GM12878 (cell line): ENCODE measurements around the gene EED. TPM values are rescaled to one million over a fixed set of nuclear protein-coding genes. Genes with fewer than 3 reads are reported as not detected.

Source experiments
- ATAC-seq: fragments of 200-7000 bp; cut with Tn5 transposase; 3 replicates; pipeline ENCODE4 v1.9.1; 2020; ENCODE audit warnings: mild to moderate bottlenecking, moderate library complexity
- BruUV-seq: library from RNA; stranded (reverse); fragments of 400-500 nt; replicated peaks from 2 replicates; lab custom pipeline; 2021; lab: Mats Ljungman, UMichigan
- CTCF ChIA-PET: fragments of 300-600 bp; sonication (Branson Sonifier 250); formaldehyde crosslinking; extraction: SDS; loops from one replicate; lab custom pipeline; 2021; ENCODE audit warnings: inconsistent platforms; lab: Yijun Ruan, JAX
- POLR2A ChIA-PET: fragments of 350-600 bp; formaldehyde crosslinking; extraction: SDS; loops from one replicate; lab custom pipeline; 2021; ENCODE audit warnings: inconsistent platforms; lab: Charles Lee
- RAD21 ChIA-PET: fragments of 300-600 bp; sonication (Branson Sonifier 250); formaldehyde crosslinking; loops from one replicate; lab custom pipeline; 2023; ENCODE audit warnings: antibody characterized with exemption; ENCODE audit not compliant: unreplicated experiment; lab: Charles Lee
- SMC1A ChIA-PET: fragments of 300-600 bp; sonication (Branson Sonifier 250); formaldehyde crosslinking; loops from one replicate; lab custom pipeline; 2023; ENCODE audit not compliant: unreplicated experiment, uncharacterized antibody; lab: Charles Lee
- DNase-seq: peaks from one replicate; pipeline ENCODE4 v3.0.0-alpha.2; 2011; ENCODE audit warnings: low read depth, low spot score
- FAIRE-seq: peaks from 3 replicates; lab custom pipeline; 2011; peaks lifted over from hg19 to GRCh38; lab: Jason Lieb, UNC
- H2AFZ ChIP-seq: 2 replicates; pipeline ENCODE4 v1.6.0; 2011; ENCODE audit warnings: low read depth, low read length, control low read depth; ENCODE audit not compliant: control insufficient read depth
- H3K27ac ChIP-seq: 2 replicates; pipeline ENCODE4 v1.5.1; 2011; ENCODE audit warnings: control low read depth; ENCODE audit not compliant: control insufficient read depth, insufficient read depth
- H3K27me3 ChIP-seq, 2 experiments: replicated peaks in 1 of 2; 2 replicates each; pipeline versions ENCODE4 v1.6.0 to v1.6.1; 2011; ENCODE audit warnings: low read length in 1 of 2; ENCODE audit not compliant: control insufficient read depth in 2 of 2, insufficient read depth in 2 of 2
- H3K36me3 ChIP-seq, 2 experiments: 2 replicates each; pipeline ENCODE4 v1.5.1; 2011; ENCODE audit warnings: low read length in 1 of 2; ENCODE audit not compliant: control insufficient read depth in 2 of 2, insufficient read depth in 2 of 2
- H3K4me1 ChIP-seq: 2 replicates; pipeline ENCODE4 v1.6.1; 2011; ENCODE audit warnings: mild to moderate bottlenecking, low read length, moderate library complexity, mixed read lengths; ENCODE audit not compliant: control insufficient read depth, insufficient read depth
- H3K4me2 ChIP-seq: 2 replicates; pipeline ENCODE4 v1.6.0; 2011; ENCODE audit warnings: control low read depth; ENCODE audit not compliant: control insufficient read depth, insufficient read depth
- H3K4me3 ChIP-seq: fragments of 200-600 bp; sonication (generic); 2 replicates; pipeline ENCODE4 v1.5.1; 2016
- H3K79me2 ChIP-seq: 2 replicates; pipeline ENCODE4 v1.6.0; 2011; ENCODE audit warnings: low read length; ENCODE audit not compliant: control insufficient read depth, insufficient read depth
- H3K9ac ChIP-seq: 2 replicates; pipeline ENCODE4 v1.8.0; 2011; ENCODE audit warnings: low read length, control low read depth, mixed read lengths; ENCODE audit not compliant: control insufficient read depth, insufficient read depth
- H3K9me3 ChIP-seq: replicated peaks from 3 replicates; pipeline ENCODE4 v1.5.1; 2011; ENCODE audit warnings: mild to moderate bottlenecking, low read length; ENCODE audit not compliant: control insufficient read depth, insufficient read depth
- H4K20me1 ChIP-seq: 2 replicates; pipeline ENCODE4 v1.6.0; 2011; ENCODE audit not compliant: control insufficient read depth, insufficient read depth
- ESRRA ChIP-seq: IDR thresholded peaks from 2 replicates; pipeline ENCODE4 v1.6.1; 2012; ENCODE audit warnings: mild to moderate bottlenecking, low read length, improper control_type of control experiment
- WGBS: methylation state at CpG from one replicate; pipeline ENCODE4 v1.1.6; 2016; ENCODE audit warnings: low lambda C conversion rate; ENCODE audit not compliant: insufficient replicate concordance, insufficient coverage; ENCODE audit errors: missing lambda C conversion rate; 5-methylcytosine and 5-hydroxymethylcytosine counted together
- in situ Hi-C: fragments of 300-500 bp; cut with MboI; formaldehyde crosslinking; loops from 9 replicates; pipeline ENCODE4 v1.14.3; 2018; ENCODE audit warnings: mixed read lengths
- intact Hi-C: fragments of 100-400 bp; cut with micrococcal nuclease; formaldehyde crosslinking; loops from one replicate; pipeline ENCODE4 v1.14.2; 2022; ENCODE audit not compliant: unreplicated experiment
- polyA plus RNA-seq, 11 experiments: library from polyadenylated mRNA; depleted of rRNA in 4 of 11; unstranded in 6 of 11; stranded (reverse) in 5 of 11; fragments of >200 nt; fragmentation: Nextera tagmentation in 4 of 11; fragmentation: Illumina TruSeq in 1 of 11; extraction: Ambion mirVana in 4 of 11; extraction: Trizol in 1 of 11; gene quantifications; 1 replicate in 1 of 11; 2 replicates in 10 of 11; pipeline versions ENCODE4 v1.2.1 to v1.2.3, GENCODE V29; 2011 to 2016; ENCODE audit warnings: inconsistent platforms in 2 of 11, missing spikeins in 2 of 11, low read depth in 1 of 11
- total RNA-seq, 4 experiments: library from RNA; depleted of rRNA in 3 of 4; stranded (reverse); fragments of >200 nt in 3 of 4; fragmentation: Illumina TruSeq in 1 of 4; extraction: Trizol in 1 of 4; gene quantifications; 2 replicates each; pipeline versions ENCODE4 v1.2.1 to v1.2.3, GENCODE V29; 2013 to 2021
- TF ChIP-seq, protein P1 (sequence below): IDR thresholded peaks from 2 replicates; pipeline ENCODE4 v1.6.1; 2011; ENCODE audit warnings: low read depth, mild to moderate bottlenecking, low read length, moderate library complexity, borderline replicate concordance; ENCODE audit errors: extremely low read depth
- TF ChIP-seq, protein P2 (sequence below): fragments of 150-350 bp; IDR thresholded peaks from 2 replicates; pipeline ENCODE4 v1.6.1; 2016; ENCODE audit warnings: low read depth, low read length

EED gene
- total and polyA plus RNA-seq, 10 of the 15 experiments (the other 5 are each of a cell fraction or from before 2014, with no cell fraction given), result 41.5 to 140 (median 72.2) TPM

DNA sequence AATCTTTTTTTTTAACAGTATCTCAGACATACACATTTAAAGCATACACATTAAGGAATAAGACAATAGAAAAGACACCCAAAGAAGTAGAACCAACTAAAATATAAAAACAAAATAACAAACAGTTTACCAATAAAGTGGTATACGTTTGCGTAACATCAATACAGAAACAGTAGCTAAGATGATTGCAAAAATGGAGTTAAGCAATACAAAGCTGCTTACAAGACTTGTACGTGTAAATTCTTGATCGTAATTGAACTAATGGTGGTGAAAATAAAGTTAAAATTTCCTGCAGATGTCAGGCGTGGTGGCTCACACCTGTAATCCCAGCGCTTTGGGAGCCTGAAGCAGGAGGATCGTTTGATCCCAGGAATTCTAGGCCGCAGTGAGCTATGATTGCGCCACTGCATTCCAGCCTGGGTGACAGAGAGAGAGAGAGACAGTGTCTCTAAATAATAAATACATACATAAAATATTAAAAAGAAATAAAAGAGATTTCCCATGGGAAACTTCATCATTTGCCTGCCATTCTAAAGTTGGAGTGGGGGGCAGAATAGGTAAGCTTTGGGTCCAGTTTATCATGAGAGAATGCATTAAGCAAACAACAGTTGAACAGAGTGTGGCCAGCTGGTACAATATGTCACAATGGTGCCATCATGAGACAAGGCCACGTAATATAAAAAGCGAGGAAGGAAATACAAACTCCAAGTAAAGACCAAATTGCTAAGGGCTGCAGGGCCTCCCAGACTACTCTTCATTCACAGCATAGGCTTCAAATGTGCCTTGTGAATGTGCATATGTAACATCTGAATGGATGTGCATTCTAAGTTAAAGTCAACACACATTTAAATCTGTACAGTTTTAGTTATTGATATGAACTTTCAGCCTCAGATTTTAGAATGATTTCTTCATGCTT is 38.9 kb upstream of the EED start:
- no peak overlapping the region for H3K4me3 ChIP-seq
- DNase-seq (no peak), FAIRE-seq (no peak), ATAC-seq (no peak)
- no peaks in the 10 kb centered on the region for H3K27me3 ChIP-seq
- BruUV-seq, result no TSS peak
- TF ChIP-seq, protein P1, sequence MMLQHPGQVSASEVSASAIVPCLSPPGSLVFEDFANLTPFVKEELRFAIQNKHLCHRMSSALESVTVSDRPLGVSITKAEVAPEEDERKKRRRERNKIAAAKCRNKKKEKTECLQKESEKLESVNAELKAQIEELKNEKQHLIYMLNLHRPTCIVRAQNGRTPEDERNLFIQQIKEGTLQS, result no peak
- no peak for TF ChIP-seq ESRRA
- TF ChIP-seq, protein P2, sequence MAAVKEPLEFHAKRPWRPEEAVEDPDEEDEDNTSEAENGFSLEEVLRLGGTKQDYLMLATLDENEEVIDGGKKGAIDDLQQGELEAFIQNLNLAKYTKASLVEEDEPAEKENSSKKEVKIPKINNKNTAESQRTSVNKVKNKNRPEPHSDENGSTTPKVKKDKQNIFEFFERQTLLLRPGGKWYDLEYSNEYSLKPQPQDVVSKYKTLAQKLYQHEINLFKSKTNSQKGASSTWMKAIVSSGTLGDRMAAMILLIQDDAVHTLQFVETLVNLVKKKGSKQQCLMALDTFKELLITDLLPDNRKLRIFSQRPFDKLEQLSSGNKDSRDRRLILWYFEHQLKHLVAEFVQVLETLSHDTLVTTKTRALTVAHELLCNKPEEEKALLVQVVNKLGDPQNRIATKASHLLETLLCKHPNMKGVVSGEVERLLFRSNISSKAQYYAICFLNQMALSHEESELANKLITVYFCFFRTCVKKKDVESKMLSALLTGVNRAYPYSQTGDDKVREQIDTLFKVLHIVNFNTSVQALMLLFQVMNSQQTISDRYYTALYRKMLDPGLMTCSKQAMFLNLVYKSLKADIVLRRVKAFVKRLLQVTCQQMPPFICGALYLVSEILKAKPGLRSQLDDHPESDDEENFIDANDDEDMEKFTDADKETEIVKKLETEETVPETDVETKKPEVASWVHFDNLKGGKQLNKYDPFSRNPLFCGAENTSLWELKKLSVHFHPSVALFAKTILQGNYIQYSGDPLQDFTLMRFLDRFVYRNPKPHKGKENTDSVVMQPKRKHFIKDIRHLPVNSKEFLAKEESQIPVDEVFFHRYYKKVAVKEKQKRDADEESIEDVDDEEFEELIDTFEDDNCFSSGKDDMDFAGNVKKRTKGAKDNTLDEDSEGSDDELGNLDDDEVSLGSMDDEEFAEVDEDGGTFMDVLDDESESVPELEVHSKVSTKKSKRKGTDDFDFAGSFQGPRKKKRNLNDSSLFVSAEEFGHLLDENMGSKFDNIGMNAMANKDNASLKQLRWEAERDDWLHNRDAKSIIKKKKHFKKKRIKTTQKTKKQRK, result no peak
- in situ Hi-C loops, result no loop called here
- H3K36me3 ChIP-seq, result no peaks in the 10 kb centered on the region
- CTCF ChIA-PET, result interaction anchor here (1.0 to 2.4 kb wide), 7 partner anchors 10 to 216 kb away, joined by 3 to 24 read pairs (median 5); no protein-coding TSS in a partner anchor
- no peaks in the 10 kb centered on the region for H3K79me2 ChIP-seq
- no peak overlapping the region for H2AFZ ChIP-seq
- 98% methylated on average over 11 of the region's 11 CpGs for WGBS
- intact Hi-C loops, result no loop called here
- H3K9me3 ChIP-seq, result no peaks in the 10 kb centered on the region
- no peak overlapping the region for H3K9ac ChIP-seq
- H4K20me1 ChIP-seq, result no peaks in the 10 kb centered on the region
- peaks cover 15% of the 10 kb centered on the region for H3K4me1 ChIP-seq
- RAD21 ChIA-PET, result interaction anchor here (1.4 to 8.2 kb wide), 3 partner anchors 12 to 137 kb away, joined by 5 to 64 read pairs (median 14); partner anchors contain the start of gene PICALM
- SMC1A ChIA-PET, result interaction anchor here (0.6 to 2.0 kb wide), 10 partner anchors 12 to 266 kb away, joined by 3 to 13 read pairs (median 4); no protein-coding TSS in a partner anchor
- POLR2A ChIA-PET, result interaction anchor here (0.7 kb wide), 1 partner anchor 39 kb away, joined by 3 read pairs; no protein-coding TSS in a partner anchor
- H3K4me2 ChIP-seq, result no peak overlapping the region
- no peak overlapping the region for H3K27ac ChIP-seq
